ENCODE data around the gene ADSS1.

ADSS1 gene

DNA sequence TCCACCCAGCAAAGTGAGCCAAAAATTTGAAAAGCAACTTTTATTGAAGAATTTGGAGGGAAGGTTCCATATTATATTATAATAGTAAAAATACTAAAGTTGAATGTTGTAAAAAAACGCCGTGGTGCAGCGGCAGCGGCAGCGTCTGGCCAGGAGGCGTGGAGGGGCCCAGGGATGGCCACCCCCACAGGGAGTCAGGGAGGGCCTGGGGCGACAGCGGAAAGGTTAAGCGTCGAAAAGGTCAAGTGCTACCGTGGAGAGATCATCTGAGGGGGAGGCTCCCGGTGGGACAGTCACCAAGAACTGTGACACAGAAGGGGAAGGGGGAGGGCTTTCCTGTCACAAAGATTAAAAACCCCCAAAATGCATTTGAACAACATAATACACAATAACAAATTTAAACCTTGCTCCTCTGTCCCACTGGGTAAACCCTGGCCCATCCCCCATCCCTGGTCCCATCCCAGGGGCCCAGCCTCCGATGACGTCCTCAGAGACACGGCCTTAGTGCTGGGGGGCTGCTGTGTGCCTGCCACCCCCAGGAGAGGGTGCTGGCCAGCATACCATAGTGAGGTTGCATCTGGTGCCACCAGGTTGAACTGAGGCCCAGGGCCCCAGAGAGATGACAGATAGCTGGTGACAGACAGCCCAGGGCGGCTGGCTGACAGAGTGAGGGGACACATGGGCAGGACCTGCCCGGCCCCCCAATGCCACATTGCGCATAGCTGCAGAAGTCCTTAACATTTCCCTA lies 45.5 kb downstream of the ADSS1 start:
- Histone ChIP-seq H3K4me2 (ENCODE audit: low read depth, low read length, poor library complexity, severe bottlenecking) (peak overlapping the region; percentile 52), H3K79me2 (ENCODE audit: insufficient read depth, low read length) (peaks cover 6% of the 10 kb centered on the region), H3K9me2 (replicated peaks; ENCODE audit: low read depth, low read length) (no peaks in the 10 kb centered on the region), H3K9ac (ENCODE audit: low read depth, low read length, poor library complexity, severe bottlenecking) (no peak overlapping the region), H3K4me3 (ENCODE audit: low read length, poor library complexity, severe bottlenecking) (no peak overlapping the region), H3K4me1 (ENCODE audit: insufficient read depth, low read length, poor library complexity, severe bottlenecking) (peaks cover 10% of the 10 kb centered on the region), H3K9me3 (ENCODE audit: insufficient read depth, low read depth, low read length) (no peaks in the 10 kb centered on the region; the same call in 1 of the 2 replicates), H3K36me3 (ENCODE audit: insufficient read depth, low read length) (peaks cover 34% of the 10 kb centered on the region), H2AFZ (ENCODE audit: low read length) (no peak overlapping the region), H4K20me1 (ENCODE audit: insufficient read depth, low read length, poor library complexity, severe bottlenecking) (no peaks in the 10 kb centered on the region), H3K27me3 (ENCODE audit: insufficient read depth, low read length, poor library complexity, severe bottlenecking) (no peaks in the 10 kb centered on the region), H3F3A (ENCODE audit: low read depth) (peaks cover 3% of the 10 kb centered on the region; the same call in 1 of the 2 replicates)
- TF ChIP-seq, protein P1, sequence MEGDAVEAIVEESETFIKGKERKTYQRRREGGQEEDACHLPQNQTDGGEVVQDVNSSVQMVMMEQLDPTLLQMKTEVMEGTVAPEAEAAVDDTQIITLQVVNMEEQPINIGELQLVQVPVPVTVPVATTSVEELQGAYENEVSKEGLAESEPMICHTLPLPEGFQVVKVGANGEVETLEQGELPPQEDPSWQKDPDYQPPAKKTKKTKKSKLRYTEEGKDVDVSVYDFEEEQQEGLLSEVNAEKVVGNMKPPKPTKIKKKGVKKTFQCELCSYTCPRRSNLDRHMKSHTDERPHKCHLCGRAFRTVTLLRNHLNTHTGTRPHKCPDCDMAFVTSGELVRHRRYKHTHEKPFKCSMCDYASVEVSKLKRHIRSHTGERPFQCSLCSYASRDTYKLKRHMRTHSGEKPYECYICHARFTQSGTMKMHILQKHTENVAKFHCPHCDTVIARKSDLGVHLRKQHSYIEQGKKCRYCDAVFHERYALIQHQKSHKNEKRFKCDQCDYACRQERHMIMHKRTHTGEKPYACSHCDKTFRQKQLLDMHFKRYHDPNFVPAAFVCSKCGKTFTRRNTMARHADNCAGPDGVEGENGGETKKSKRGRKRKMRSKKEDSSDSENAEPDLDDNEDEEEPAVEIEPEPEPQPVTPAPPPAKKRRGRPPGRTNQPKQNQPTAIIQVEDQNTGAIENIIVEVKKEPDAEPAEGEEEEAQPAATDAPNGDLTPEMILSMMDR (conservative IDR thresholded peaks at IDR 0.05; ENCODE audit: low read length), result no peak
- TF ChIP-seq EZH2phosphoT487 (IDR thresholded peaks at IDR 0.05; ENCODE audit: borderline replicate concordance), result no peak

DNA sequence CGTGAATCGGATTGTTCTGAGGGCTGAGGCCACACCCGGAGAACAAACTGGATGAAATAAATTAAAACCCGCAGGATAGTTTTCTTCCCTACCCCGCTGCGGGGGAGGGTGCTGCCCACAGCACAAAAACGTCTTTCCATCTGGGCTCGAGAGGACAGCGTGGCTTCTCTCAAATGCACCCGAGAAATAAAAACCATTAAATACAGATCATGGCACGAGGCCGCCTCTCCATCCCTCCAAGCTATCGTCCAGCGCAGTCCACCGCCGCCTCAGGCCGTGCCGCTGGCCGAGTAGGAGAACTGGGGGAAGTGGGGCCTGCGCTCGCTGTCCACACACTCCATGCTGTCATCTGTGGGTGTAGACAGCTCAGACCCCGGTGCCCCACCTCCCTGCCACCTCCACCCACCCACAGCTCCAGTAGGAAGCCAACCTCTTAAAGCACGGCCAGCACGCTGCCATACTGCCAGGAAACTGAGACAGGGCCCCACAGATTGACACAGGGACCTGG lies 46.1 kb downstream of the ADSS1 start:
- no peak overlapping the region for H2AFZ ChIP-seq (ENCODE audit: low read length)
- H3K79me2 ChIP-seq (ENCODE audit: insufficient read depth, low read length), result peaks cover 6% of the 10 kb centered on the region
- H3K36me3 ChIP-seq (ENCODE audit: insufficient read depth, low read length), result peaks cover 39% of the 10 kb centered on the region
- no peak overlapping the region for H3K4me2 ChIP-seq (ENCODE audit: low read depth, low read length, poor library complexity, severe bottlenecking)
- H3F3A ChIP-seq (ENCODE audit: low read depth), result peaks cover 3% of the 10 kb centered on the region; the same call in 1 of the 2 replicates
- no peak overlapping the region for H3K4me3 ChIP-seq (ENCODE audit: low read length, poor library complexity, severe bottlenecking)
- no peaks in the 10 kb centered on the region; the same call in 1 of the 2 replicates for H3K9me3 ChIP-seq (ENCODE audit: insufficient read depth, low read depth, low read length)
- H3K27me3 ChIP-seq (ENCODE audit: insufficient read depth, low read length, poor library complexity, severe bottlenecking), result no peaks in the 10 kb centered on the region
- TF ChIP-seq EZH2phosphoT487 (IDR thresholded peaks at IDR 0.05; ENCODE audit: borderline replicate concordance), result no peak
- TF ChIP-seq, protein P1 (conservative IDR thresholded peaks at IDR 0.05; ENCODE audit: low read length), result no peak
- H3K9me2 ChIP-seq (replicated peaks; ENCODE audit: low read depth, low read length), result no peaks in the 10 kb centered on the region
- peaks cover 10% of the 10 kb centered on the region for H3K4me1 ChIP-seq (ENCODE audit: insufficient read depth, low read length, poor library complexity, severe bottlenecking)
- no peaks in the 10 kb centered on the region for H4K20me1 ChIP-seq (ENCODE audit: insufficient read depth, low read length, poor library complexity, severe bottlenecking)
- no peak overlapping the region for H3K9ac ChIP-seq (ENCODE audit: low read depth, low read length, poor library complexity, severe bottlenecking)

DNA sequence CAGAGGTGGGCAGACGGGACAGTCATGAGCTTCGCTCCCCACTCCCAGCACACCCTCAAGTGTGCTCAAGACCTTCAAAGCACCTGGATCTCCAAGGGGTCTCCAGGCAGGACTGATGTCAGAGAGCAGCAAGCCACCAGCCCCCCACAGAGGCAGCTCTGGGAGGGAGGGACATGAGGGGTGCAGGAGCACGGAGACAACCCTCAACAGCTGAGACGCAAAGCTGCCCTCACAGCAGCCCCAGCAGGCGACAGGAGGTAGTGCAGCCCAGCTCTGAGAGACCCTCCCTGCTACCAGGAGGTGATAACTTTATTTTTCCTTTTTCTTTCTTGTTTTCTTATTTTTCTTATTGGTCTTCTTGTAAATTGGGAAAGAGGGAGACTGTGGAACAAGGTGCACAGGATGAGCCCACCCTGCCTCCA lies 46.8 kb downstream of the ADSS1 start:
- Histone ChIP-seq H3F3A (ENCODE audit: low read depth) (peaks cover 3% of the 10 kb centered on the region; the same call in 1 of the 2 replicates), H3K36me3 (ENCODE audit: insufficient read depth, low read length) (peaks cover 46% of the 10 kb centered on the region), H3K4me2 (ENCODE audit: low read depth, low read length, poor library complexity, severe bottlenecking) (no peak overlapping the region), H2AFZ (ENCODE audit: low read length) (no peak overlapping the region), H3K4me3 (ENCODE audit: low read length, poor library complexity, severe bottlenecking) (no peak overlapping the region), H3K27me3 (ENCODE audit: insufficient read depth, low read length, poor library complexity, severe bottlenecking) (no peaks in the 10 kb centered on the region), H3K9me3 (ENCODE audit: insufficient read depth, low read depth, low read length) (no peaks in the 10 kb centered on the region; the same call in 1 of the 2 replicates), H3K9me2 (replicated peaks; ENCODE audit: low read depth, low read length) (no peaks in the 10 kb centered on the region), H3K9ac (ENCODE audit: low read depth, low read length, poor library complexity, severe bottlenecking) (no peak overlapping the region), H3K79me2 (ENCODE audit: insufficient read depth, low read length) (no peaks in the 10 kb centered on the region), H3K4me1 (ENCODE audit: insufficient read depth, low read length, poor library complexity, severe bottlenecking) (peaks cover 10% of the 10 kb centered on the region), H4K20me1 (ENCODE audit: insufficient read depth, low read length, poor library complexity, severe bottlenecking) (no peaks in the 10 kb centered on the region)
- TF ChIP-seq, protein P1 (conservative IDR thresholded peaks at IDR 0.05; ENCODE audit: low read length), result peak; percentile 55
- TF ChIP-seq EZH2phosphoT487 (IDR thresholded peaks at IDR 0.05; ENCODE audit: borderline replicate concordance), result no peak

Measured in Loucy (cell line).